GM12872 (cell line): Measurements from ENCODE around the gene PPP1R37.

Experiments
- TF ChIP-seq, protein P1 (sequence below): IDR thresholded peaks from 3 replicates; pipeline ENCODE4 v1.5.1; 2011; ENCODE audit warnings: low read depth, mild to moderate bottlenecking, low read length, moderate library complexity; ENCODE audit not compliant: insufficient read depth

The PPP1R37 gene

DNA sequence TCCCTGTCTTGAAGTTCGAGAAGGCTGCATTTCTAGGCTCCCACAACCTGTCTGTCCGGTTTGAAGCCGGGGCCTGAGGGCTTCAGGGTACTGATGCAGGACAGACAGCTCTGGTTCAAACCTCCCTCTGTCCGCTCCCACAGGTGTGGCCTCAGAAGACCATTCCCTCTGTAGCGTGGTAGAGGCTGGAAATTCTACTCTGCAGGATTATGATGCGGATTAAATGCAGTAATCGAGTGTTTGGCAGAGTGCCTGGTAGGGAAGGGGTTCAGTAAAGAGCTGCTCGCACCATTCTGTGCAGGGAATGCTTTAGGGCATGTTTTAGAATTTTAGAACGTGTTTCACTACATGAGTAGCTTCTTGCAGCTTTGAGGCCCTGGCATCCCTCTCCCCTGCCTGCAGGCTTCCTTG is 30.5 kb downstream of the PPP1R37 start:
- TF ChIP-seq, protein P1, sequence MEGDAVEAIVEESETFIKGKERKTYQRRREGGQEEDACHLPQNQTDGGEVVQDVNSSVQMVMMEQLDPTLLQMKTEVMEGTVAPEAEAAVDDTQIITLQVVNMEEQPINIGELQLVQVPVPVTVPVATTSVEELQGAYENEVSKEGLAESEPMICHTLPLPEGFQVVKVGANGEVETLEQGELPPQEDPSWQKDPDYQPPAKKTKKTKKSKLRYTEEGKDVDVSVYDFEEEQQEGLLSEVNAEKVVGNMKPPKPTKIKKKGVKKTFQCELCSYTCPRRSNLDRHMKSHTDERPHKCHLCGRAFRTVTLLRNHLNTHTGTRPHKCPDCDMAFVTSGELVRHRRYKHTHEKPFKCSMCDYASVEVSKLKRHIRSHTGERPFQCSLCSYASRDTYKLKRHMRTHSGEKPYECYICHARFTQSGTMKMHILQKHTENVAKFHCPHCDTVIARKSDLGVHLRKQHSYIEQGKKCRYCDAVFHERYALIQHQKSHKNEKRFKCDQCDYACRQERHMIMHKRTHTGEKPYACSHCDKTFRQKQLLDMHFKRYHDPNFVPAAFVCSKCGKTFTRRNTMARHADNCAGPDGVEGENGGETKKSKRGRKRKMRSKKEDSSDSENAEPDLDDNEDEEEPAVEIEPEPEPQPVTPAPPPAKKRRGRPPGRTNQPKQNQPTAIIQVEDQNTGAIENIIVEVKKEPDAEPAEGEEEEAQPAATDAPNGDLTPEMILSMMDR = no peak

DNA sequence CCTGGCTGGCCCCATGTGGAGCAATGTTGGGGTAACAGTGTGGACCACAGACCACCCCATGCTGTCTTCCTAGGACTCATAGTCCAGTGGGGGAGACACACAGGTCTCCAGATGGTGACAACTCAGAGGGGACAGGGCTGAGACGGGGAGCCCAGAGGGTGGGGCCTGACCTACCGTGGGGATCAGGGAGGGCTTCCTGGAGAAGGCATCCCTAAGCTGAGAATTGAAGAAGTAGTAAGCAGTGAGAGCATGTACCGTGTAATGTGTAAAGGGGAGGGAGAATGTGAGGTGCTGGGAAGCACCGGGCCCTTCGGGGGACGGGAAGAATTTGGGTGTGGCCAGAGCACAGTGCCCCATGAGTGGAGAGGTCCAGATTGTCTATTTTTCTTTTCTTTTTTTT is 31.0 kb downstream of the PPP1R37 start:
- TF ChIP-seq, protein P1 = no peak

DNA sequence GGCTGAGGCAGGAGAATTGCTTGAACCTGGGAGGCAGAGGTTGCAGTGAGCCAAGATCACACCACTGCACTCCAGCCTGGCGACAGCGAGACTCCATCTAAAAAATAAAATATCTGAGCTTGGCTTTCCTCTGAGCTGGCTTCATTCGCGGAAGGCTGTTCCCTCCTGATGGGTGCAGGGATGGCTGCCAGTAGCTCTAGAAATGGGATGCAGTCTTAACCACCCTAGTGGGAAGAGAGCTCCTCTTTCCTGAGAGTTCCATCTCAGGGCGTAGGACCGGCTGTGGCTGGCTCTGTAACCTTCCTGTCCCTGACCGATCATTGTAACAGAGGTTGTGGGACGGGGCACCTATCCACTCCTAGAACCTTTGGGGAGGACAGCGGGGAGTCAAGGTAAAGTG is 32.4 kb downstream of the PPP1R37 start:
- TF ChIP-seq, protein P1 = no peak

DNA sequence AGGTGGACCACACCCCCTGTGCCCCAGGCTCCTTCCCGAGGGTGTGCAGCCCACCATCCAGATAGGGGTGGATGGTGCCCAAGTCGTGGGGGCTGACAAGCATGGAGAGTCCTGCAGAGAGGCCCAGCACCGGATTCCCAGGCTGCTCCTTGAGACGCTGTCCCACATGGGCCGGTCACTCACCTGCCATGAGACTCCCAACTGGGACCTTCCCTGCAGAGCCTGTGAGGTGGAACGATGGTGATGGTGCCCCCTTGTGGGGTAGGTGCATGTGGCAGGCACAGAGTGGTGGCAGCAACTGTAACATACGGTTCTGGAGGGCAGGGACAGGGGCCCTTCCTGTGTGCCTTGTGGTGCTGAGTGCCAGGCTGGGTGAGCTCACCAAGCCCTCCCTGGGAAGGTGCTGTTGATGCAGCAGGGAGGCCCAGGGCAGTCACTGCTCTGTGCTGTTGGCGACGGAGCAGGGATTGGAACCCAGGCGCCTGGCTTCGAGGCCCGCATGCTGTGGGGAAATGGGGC is 33.1 kb downstream of the PPP1R37 start:
- TF ChIP-seq, protein P1 = peak; percentile 91

DNA sequence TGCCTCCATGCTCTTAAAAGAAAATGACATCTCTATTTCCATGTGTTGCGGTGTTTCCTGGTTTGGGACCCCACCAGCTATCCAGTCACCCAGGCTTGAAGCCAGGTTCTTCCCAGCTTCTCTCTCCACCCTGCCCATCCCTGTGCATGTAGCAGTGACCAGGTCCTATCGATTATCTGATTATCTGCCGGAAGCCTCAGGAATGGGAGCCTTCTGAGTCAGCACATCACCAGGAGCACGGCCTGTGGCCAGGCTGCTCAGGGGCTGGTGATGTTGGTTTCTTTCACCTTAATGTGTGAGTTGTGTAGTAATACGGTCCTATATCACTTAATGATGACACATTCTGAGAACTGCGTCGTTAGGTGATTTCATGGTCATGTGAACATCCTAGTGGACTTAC is 33.7 kb downstream of the PPP1R37 start:
- TF ChIP-seq, protein P1 = no peak

DNA sequence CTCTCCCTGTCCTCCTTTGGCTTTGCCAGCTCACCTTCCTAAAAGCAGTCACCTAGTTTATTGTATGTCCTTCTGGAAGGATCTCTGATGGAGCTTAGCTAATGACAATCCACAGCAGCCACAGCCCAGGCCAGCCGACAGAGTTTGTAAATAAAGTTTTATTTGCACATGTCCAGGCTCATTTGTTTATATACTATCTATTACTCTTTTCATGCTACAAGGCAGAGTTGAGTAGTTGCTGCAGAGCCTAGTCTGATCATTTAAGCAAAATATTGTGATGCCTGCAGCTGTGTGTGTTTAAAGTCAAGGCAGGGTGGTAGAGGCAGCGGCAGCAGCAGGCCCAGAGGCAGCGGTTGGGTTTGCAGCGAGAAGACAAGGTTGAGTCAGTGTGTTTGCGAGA is 35.2 kb downstream of the PPP1R37 start:
- TF ChIP-seq, protein P1 = no peak

DNA sequence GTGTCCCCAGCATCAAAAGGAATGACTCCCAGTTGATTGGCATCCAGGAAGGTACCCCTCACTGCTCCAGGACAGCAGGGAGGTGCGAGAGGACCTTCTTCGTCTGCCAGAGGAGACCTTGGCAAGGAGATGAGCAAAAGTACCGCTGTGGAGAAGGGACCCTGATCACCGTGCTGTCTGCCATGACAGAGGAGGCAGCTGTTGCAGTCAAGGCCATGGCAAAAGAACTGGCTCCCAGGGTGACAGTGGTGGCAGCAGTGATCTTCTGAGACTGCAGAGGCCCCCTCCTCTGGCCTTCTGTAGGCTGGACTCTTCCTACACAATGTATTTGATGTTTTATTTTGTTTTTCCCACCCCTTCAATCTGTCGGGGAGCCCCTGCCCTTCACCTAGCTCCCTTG is 35.8 kb downstream of the PPP1R37 start:
- TF ChIP-seq, protein P1 = no peak

DNA sequence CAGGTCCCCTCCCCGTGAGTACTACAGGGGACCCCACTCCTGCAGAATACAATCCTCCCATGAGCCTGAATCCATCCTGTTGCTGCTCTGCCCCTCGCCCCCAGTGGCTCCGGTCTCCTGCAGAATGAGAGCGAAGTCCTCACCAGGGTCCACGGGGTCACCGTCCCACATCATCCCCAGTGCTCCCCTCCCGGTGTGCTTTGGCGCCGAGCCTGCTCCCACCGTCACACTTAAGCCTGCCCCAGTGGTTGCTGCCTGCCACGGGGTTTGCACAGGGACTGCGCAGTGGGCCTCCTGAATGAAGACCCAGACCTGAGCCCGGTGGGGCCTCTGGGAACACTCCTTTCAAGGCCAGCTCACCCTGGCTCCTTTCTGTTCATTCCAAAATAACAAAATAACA is 37.3 kb downstream of the PPP1R37 start:
- TF ChIP-seq, protein P1 = no peak
